Measurements from ENCODE around the gene TRAP1.

Gene TRAP1

DNA sequence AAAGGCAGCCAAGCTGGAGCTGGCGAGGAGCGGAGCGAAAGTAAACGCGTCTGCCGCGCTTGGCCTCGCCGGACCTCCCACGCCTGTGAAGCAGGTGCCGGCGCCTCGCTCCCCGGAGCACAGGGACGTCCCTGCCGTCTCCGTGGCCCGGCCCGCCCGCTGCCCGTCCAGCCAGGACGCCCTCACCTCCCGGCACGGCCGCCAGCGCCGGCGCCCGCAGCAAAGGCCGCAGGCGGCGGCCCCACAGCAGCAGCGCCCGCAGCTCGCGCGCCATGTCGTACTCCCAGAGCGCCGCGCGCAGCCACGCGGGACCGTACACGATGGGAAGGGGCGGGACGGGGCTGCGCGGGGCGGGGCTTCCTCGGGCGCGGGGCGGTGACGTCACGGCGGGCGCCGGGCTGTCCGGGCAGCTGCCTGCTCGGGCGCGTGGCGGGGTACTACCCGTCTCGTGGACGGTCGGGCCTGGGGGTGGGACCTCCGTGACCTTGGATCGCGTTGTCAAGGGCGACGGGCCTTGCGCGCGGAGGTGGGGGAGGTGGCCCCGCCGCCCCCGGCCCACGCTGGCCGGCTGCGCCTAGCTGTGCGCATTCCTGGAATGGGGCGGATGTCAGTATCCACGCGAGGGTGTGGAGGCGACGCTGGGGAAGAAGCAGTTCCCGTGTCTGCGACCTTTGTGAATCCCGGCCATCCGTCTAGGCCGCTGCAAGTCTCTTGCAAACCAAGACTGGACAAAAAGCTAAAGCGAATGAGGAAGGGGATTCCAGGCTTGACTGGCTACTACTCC, at the start of gene TRAP1:
TSS of gene TRAP1 (minus strand) at position 290 of the 784 bp plus-strand sequence. CDS start at position 274, 16 bp downstream.
- DNase-seq (ENCODE audit: low read depth in 2 of 2), result peak; percentile 88 to 91

DNA sequence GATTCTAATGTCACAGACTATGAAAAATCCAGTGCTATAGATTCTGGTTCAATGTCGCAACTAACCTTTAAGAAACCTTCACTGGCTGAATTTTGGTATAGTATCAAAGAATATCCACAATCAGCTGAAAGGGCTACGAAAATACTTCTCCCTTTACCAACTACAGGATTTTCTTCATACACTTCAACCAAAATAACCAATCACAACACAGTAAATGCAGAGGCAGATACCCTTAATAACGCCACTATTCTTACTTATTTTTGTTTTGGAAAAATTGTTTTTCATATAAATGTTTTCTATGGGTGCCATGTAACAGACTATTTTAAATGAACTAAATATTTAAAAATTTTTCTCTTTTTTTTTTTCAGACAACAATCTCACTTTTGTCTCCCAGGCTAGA, 48.9 kb upstream of the TRAP1 start:
- no peak for DNase-seq (ENCODE audit: low read depth in 2 of 2)

DNA sequence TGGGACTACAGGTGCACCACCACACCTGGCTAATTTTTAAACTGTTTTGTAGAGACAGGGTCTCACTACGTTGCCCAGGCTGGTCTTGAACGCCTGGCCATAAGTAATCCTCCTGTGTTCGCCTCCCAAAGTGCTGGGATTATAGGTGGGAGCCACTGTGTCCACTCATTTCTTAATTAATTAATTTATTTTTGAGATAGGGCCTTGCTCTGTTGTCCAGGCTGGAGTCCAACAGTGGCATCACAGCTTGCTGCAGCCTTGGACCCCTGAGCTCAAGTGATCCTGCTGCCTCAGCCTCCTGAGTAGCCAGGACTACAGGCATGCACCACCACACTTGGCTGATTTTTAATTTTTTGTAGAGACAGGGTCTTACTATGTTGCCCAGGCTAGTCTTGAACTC, 47.1 kb upstream of the TRAP1 start:
- DNase-seq (ENCODE audit: low read depth in 2 of 2), result no peak

DNA sequence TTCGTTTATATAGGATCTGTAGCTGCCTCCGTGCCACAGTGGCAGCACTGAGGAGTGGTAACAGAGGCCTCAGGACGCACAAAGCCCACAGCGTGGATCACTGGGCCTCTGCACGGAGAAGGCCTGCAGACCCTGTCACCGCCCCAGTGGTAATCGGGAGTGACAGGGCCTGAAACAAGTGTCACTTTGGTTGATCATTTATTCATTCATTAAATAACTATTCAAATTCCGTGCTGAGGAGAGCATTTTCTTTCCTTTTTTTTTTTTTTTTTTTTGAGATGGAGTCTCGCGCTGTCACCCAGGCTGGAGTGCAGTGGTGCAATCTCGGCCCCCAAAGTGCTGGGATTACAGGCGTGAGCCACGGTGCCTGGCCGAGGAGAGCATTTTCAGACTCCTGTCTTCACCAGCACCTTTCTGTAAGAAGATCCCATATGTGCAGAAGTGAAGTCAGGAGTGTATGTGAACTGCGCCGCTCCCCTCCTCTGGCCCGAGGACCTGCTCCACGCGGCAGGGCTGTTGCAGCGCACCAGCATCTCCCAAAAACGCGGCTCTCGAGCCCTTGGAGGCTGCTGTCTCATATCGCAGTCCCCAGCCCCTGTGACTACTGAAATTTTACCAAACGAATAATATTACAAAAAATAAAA, 44.9 kb upstream of the TRAP1 start:
- DNase-seq (ENCODE audit: low read depth in 2 of 2), result no peak

DNA sequence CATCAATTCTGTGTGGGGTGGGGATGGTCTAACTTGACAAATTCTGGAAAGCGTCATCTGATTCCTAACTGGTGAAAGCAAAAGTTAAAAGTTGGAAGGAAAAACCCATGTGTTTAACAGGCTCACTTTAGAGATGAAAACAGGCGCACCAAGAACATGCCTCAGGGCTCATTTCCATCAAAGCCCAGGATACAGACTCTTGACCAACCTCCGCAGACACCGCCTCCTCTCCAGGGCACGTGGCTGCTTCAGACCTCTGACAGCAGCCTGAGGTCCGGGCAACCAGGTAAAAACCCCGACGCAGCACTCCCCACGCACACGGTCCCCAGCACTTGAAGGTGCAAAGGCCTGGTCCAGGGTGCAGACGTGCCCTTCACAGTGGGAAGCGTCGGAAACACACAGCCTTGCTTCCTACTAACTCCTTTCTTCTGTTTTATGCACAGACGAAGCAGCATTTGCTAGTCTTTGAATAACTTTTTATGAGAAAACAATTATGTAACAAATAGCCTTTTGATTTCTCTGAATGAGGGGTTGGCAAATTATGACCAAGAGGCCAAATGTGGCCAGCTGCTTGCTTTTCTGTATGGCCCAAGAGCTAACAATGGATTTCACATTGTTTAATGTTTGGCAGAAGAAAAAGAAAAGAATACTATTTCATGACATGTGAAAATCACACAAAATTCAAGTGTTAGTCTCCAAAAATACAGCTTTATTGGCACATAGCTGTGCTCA, 44.2 kb upstream of the TRAP1 start:
- no peak for DNase-seq (ENCODE audit: low read depth in 2 of 2)

DNA sequence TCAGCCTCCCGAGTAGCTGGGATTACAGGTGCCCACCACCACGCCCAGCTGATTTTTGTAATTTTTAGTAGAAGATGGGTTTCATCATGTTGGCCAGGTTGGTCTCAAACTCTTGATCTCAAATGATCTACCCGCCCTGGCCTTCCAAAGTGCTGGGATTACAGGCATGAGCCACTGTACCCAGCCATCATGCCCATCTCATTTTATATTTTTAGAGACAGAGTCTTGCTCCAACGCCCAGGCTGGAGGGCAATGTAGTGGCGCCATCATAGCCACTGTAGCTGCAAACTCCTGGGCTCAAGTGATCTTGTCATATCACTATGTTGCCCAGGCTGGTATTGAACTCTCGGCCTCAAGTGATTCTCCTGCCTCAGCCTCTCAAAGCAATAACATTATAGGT, 43.2 kb upstream of the TRAP1 start:
- DNase-seq (ENCODE audit: low read depth in 2 of 2), result no peak

GRCh38 chr16:3759736-3760135, 42.4 kb upstream of the TRAP1 start:
- DNase-seq (ENCODE audit: low read depth in 2 of 2), result no peak

- no peak for DNase-seq (ENCODE audit: low read depth in 2 of 2)
Observed at GRCh38 chr16:3756113-3756512, 38.8 kb upstream of the TRAP1 start.

DNA sequence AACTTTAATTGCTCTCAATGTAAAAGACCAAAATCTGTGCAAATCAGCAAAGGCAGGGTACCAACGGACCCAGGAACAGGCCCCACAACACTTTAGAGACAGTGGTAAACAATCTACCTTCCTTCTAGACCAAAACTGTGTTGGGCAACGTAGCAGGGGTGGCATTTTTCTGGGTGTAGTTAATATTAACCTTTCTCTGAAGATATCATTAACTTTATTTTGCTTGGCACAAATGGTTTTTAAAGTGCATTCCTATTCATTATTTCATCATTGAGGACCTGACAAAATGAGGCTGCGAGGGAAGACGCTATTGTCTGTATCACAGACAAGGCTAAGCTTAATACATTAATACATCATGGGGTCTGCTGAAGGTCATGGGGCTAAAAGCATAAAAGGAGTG, 37.9 kb upstream of the TRAP1 start:
- no peak for DNase-seq (ENCODE audit: low read depth in 2 of 2)

GRCh38 chr16:3754772-3755171, 37.4 kb upstream of the TRAP1 start:
- DNase-seq (ENCODE audit: low read depth in 2 of 2), result no peak

DNA sequence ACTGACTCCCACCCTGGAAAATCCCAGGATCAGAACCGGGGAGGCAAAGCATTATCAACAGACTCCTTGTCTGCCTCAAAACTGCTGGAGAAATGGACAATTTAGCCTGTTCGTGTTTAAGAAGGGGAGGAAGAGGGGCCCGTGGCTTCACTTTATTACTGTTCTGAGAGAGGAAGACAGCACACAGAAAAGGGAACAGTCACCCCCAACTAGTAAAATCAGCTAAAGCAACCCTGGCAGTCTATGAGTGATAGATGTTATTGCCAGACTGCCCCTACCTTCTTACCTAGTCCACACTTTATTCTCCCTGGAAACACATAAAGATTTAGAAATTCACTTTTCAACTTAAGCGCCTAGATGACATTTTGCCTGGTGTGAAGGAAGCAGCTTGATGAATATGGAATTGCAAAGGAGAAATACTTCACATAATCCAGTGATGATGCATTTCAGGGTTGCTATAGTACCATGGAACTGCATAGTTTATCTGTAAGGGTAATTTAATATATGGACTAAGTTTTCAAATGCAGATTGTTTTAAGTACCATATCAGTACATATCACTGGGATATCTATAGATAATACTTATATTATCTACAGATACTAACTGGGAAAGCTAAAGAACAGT, 36.9 kb upstream of the TRAP1 start:
- no peak for DNase-seq (ENCODE audit: low read depth in 2 of 2)

- DNase-seq (ENCODE audit: low read depth in 2 of 2), result no peak
Observed at GRCh38 chr16:3752984-3753383, 35.7 kb upstream of the TRAP1 start.

GRCh38 chr16:3751878-3752277, 34.6 kb upstream of the TRAP1 start:
- DNase-seq (ENCODE audit: low read depth in 2 of 2), result no peak

DNA sequence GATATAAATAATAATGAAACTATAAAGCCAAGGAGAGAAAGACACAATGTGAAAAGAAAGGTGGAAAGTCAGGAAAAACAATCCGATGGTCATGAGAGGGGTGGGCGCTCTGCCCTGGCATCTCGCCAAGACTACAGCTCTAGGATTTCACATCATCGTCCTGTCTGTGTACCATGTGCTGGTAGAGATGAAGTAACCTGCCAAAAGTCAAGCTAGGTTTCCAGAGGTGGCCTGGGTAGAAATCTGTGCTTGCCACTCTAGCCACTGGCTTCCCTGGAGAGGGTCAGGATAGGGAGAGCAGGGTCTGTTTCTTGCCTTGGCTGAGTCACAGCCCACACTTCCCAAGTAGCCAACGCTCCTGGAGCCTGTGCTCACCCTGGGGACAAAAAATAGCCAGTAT, 31.0 kb upstream of the TRAP1 start:
- DNase-seq (ENCODE audit: low read depth in 2 of 2), result no peak

DNA sequence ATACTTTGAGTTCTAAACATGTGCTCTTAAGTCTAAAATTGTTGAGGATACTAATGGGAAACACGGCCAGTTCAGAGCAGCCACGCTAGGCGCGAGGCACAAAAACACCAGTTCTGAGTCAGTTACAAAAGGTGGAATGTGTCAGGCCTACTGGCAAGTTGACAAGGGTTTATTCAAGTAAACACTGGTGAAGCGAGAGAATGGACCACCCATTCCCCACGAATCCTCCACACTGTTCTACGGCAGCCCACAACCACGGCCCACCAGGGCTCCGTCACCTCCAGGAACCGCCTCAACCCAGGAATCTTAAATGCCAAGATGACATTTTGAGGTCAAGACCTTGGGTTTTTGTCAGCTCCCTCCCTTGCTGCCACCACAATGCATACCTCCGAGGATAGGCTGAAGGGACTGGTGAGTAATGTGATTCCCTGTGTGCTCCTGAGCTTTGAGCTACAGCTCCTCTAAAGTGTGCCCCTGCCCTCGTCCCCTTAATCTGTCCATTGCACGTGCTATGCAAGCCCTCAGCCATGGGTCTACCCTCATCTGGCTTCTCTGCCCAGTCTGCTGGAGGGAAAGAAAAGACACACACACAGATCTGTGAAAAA, 28.5 kb upstream of the TRAP1 start:
- DNase-seq (ENCODE audit: low read depth in 2 of 2), result no peak

GRCh38 chr16:3744018-3744417, 26.7 kb upstream of the TRAP1 start:
- no peak for DNase-seq (ENCODE audit: low read depth in 2 of 2)

- DNase-seq (ENCODE audit: low read depth in 2 of 2), result no peak
Observed at GRCh38 chr16:3740934-3741333, 23.6 kb upstream of the TRAP1 start.

DNA sequence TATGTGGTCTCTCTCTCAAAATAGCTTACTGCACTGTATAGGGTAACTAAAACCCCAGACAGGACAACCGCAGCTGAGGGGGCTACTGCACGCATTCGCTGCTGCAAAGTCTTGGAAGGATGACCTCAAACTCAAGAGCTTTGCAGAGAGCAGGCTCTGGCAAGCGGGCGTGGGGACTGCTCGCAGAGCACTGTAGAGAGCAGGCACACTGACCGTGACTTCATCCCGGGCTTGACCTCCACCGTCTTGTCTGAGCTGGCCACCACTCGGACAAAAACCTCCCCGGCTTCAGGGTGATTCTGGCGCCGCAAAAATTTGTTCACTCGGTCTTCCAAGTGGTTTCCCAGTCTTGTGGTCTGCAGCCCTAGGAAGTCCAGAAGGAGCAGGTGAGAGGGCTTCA, 22.9 kb upstream of the TRAP1 start:
- DNase-seq (ENCODE audit: low read depth in 2 of 2), result no peak

GRCh38 chr16:3739636-3740035, 22.3 kb upstream of the TRAP1 start:
- DNase-seq (ENCODE audit: low read depth in 2 of 2), result no peak

DNA sequence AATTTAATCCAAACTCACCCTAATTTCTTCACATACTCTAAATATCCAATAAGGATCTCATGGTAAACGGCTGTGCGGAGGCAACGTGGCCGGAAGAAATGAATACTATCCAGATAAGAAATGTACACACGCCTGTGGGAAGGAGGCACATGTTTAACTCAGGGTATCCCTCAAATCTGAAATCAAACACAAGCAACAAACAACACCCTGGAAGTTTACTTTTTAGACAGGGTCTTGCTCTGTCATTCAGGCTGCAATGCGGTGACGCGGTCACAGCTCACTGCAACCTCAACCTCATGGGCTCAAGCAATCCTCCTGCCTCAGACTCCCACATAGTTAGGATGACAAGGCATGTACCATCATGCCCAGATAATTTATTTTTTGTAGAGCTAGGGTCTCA, 21.2 kb upstream of the TRAP1 start:
- DNase-seq (ENCODE audit: low read depth in 2 of 2), result no peak

- DNase-seq (ENCODE audit: low read depth in 2 of 2), result no peak
Observed at GRCh38 chr16:3738128-3738527, 20.8 kb upstream of the TRAP1 start.

- DNase-seq (ENCODE audit: low read depth in 2 of 2), result no peak
Observed at GRCh38 chr16:3737181-3737580, 19.9 kb upstream of the TRAP1 start.

All from stimulated activated CD8-positive, alpha-beta memory T cell treated with anti-CD3 and anti-CD28 coated beads, Interleukin-7, amount 100 ng/mL, for 1 hour (primary cell).